Hematopoietic multipotent progenitor cell treated with erythropoietin and hydrocortisone succinate and interleukin-3 and kit ligand, for 4 days (in vitro differentiated cells): ENCODE measurements around the gene SLC7A5.
"Not testable (repeated sequence)": the region's sequence is repeated elsewhere in the genome, so short reads cannot be mapped to it uniquely, and the experiment has no call there.

ENCODE experiments used
- DNase-seq: peaks from one replicate; pipeline ENCODE4 v3.0.0-alpha.2; 2015

Gene SLC7A5

DNA sequence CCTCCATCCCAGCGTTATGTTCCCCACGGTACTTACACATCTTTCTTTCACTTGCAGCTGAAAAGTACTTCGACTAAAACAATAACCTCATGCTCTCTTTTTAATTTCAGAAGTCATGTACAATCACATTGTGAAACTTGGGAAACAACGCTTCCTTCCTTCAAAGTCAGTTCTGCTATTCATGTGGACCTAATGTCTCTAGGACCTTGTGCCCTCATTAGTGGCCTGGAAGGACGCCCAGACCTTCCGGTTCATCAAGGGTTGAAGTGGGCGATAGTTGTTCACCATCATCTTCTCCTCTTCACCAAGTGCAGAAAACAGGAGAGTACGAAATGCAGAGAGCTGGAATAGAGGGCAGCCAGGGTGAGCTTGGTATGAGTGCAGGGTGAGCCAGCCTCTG, 18.6 kb upstream of the SLC7A5 start:
- DNase-seq = not testable (repeated sequence)

GRCh38 chr16:87885371-87885967, 16.2 kb upstream of the SLC7A5 start:
- DNase-seq = not testable (repeated sequence)

DNA sequence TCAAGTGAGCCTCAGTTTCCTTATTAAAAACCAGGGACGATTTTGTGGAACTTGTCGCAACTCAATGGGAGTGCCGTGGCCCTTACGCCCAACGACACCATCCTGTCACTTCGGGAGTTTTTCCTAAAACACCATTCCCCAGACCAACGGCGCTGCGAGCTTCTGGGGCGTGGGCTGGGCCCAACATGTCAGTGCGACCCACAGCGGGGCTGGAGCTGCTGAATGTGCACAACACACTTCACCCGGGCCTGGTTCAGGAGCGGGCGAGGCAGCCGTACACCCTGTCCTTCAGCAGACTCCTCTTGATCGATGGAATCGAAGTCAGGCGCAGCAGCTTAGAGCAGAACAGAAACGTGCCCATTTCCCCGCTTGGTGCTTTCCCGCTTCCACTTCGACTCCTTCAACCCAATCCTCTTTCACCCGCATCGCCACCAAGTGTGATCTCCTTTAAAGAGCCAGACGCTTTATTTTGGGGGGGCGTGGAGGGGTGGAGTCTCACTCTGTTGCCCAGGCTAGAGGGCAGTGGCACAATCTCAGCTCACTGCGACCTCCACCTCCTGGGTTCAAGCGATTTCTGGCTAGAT, 13.2 kb upstream of the SLC7A5 start:
- no peak for DNase-seq

DNA sequence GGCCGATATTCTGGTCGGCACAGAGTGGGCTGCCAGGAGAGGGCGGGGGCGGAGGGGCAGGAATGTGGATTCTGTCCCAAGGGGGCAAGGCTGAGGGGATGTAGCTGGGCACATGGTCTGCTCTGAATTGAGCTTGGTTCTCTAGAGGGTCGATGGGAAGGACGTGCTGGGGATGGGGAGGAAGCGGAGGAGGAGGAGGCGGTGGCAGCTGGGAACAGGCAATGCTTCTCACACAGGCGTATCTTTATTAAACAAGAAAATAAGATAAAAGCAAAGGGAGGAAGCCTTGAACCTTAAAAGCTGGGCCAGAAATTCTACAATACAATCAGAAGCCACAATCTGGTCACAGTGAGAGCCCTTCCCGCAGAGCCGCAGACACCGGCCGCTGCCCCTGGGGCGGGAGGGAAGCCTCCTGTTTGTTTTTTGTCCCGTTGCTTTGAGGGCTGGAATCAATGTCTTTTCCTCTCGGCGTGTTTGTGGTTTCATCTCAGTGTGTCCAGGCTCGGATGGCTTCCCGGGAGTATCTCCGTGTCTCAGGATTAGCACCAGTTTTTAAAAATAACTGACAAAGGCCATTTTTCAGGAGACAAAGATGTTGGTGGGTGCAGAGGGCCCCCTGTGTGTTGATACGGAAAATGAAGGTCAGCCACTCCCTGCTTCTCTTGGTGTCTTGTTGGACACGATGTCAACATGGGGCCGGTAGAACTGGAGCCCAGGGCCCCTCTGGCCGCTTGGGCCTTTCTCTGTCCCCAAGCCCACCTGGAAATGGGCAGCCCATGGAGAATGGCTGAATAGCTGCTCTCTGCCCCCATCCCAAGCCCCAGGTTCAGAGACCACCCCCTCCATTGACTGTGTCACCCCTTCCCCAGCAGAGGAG, 12.3 kb upstream of the SLC7A5 start:
- no peak for DNase-seq

- DNase-seq = no peak
These were observed 10.9 kb upstream of the SLC7A5 start for GRCh38 chr16:87880117-87880696.

DNA sequence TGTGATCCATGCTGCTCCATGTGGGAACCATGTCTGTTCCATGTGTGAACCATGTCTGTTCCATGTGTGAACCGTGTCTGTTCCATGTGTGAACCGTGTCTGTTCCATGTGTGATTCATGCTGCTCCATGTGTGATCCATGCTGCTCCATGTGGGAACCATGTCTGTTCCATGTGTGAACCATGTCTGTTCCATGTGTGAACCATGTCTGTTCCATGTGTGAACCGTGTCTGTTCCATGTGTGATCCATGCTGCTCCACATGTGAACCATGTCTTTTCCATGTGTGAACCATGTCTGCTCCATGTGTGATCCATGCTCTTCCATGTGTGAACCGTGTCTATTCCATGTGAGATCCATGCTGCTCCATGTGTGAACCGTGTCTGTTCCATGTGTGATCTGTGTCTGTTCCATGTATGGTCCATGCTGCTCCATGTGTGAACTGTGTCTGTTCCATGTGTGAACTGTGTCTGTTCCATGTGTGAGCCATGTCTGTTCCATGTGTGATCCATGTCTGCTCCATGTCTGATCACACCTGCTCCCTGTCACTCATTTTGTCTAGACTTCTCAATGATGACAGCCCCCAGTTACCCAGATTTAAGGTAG, 10.2 kb upstream of the SLC7A5 start:
- not testable (repeated sequence) for DNase-seq

GRCh38 chr16:87878704-87879103, 9.4 kb upstream of the SLC7A5 start:
- DNase-seq = no peak

- no peak for DNase-seq
These were observed 8.7 kb upstream of the SLC7A5 start for GRCh38 chr16:87877942-87878507.

- no peak for DNase-seq
These were observed 5.5 kb upstream of the SLC7A5 start for GRCh38 chr16:87874639-87875427.

DNA sequence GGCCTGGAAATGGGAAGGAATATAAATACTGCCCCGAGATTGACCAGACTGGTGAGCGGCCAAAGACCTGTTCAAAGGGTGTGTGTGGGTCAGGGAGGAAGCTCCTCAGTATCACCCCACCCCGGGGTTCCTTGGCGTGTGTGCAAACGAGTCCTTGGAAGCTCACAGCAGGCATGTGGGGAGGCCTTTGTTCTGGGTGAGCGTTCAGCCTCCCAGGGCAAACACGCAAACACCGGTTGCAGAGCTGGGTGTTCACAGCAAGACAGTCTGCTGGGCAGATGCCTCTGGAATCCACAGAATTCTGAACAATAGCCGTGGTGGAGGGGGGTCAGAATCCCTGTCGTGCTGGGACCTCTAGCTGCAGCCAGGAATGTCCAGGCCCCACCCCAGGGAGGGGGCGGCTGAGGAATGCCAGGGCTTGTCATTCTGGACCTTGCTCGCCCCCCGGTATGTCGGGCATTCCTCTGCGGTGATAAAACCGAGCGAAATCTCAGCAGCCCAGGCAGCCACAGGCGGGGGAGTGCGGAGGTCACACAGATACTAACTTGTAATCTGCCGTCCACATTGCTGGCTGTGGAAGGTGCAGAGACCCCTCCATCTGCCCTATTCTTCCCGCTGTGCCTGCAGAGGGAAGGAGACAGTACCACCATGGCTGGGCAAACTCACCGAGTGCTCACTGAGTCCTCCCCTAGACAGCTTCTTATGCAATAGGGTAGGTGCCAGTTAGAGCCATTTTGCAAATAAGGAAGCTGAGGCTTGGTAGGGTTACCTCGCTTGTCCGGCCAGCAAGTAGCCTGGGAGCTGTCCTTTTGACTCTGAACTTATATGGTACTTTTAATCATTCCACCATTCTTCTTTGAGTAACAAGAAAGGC, 1.3 kb upstream of the SLC7A5 start:
- DNase-seq = peak; percentile 70

GRCh38 chr16:87869879-87870417, 641 bp upstream of the SLC7A5 start:
- DNase-seq = not testable (repeated sequence)

DNA sequence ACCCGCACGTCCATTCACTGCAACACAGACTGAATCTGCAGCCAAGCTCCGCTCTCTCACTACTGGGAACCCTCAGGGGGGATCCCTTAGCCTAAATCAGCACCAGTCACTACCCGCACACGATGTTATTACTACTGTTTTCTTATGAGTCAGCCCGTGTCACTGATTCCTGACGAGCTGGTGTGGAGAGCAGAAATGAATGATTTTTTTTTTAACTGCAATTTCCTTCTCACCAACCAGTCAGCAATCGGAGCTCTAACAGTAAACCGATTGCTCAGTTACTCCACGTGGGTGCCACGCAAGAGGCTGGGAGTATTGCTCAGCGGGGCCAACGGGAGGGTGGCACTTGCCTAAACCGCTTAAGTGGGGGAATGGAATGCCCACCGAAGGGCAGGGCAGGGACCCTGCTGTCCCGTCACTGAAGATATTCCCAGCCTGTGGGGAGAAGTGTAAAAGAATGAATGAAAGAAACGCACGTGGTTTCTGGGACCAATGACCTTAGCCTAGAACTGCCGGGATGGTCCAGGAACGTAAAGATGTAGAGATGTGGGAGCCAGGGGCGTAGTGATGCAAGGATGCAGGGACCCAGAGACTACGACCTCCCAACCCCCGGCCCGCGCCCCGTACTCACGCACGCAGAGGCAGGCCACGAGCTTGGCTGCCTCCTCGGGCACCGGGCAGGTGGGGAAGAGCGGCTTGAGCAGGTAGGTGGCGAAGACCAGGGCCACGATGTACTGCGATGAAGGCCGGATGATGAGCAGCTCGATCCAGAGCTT, 865 bp downstream of the SLC7A5 start:
- peak; percentile 74 for DNase-seq

GRCh38 chr16:87865902-87866555, 3.3 kb downstream of the SLC7A5 start:
- not testable (repeated sequence) for DNase-seq

GRCh38 chr16:87864331-87864989, 4.8 kb downstream of the SLC7A5 start:
- DNase-seq = no peak

DNA sequence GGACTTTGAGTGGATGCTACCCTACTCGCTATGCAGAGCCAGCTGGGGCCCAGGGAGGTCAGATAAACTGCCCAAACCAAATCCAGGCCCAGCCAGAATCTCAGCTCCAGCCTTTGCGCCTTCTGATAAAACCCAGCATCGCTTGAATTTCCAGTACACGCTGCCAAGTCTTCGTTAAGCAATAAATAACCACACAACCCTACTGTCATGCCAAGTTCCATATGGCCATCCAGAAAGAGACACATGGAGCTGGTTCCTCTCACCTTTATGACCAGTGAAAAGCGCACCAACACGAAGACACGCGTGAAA, 6.0 kb downstream of the SLC7A5 start:
- DNase-seq = not testable (repeated sequence)

GRCh38 chr16:87862597-87863326, 6.5 kb downstream of the SLC7A5 start:
- not testable (repeated sequence) for DNase-seq

DNA sequence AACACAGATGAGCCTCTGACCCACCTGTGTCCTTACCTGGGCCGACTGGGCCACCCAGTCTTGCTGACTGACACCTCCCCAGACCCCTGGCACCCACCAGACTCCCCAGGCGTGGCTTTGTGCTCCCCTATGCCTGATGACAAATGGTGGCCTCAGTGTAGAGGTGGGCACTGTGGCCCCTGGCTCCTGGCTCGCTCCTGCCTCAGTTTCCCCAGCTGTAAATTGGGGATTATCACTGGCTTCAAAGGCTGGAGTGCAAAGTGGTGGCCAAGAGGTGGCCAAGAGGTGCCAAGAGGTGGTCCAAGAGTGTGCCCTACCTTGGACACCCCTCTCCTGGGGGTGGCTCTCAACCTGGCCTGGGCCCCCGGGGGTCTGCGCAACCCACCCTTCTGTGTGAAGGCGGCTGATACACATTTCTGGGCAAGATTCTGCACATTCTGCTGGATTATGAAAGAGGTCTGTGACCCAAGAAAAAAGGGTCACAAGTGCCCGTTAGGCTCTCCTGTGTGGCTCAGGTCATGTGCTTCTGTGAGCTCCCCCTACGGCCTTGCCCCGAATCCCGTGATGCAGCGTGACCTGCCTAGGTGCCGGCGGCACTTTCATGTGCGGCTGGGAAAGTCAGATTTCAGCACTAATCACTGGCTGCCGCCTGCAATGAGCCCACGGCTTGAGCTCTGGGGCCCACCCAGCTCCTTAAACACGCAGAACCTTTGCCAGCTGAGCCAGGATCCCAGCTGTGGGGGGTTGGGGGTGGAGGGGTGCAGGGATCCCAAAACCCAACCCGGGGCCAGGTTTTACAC, 7.8 kb downstream of the SLC7A5 start:
- not testable (repeated sequence) for DNase-seq
